Stimulated activated CD4-positive, alpha-beta T cell treated with anti-CD3 and anti-CD28 coated beads, Interleukin-2, amount 100 ng/mL, for 4 hours (primary cell): ENCODE results near the gene HACD4.
"Not testable (repeated sequence)": the region's sequence is repeated elsewhere in the genome, so short reads cannot be mapped to it uniquely, and the experiment has no call there.

Experiments used
- DNase-seq: peaks from one replicate; pipeline ENCODE4 v3.0.0-alpha.2; 2020; ENCODE audit warnings: low read depth

The HACD4 gene

GRCh38 chr9:21015995-21016394, 15.4 kb downstream of the HACD4 start:
- DNase-seq, result no peak

- DNase-seq, result no peak
Observed at GRCh38 chr9:21015129-21015815, 16.2 kb downstream of the HACD4 start.

- no peak for DNase-seq
Observed at GRCh38 chr9:21002040-21002439, 29.4 kb downstream of the HACD4 start.

- no peak for DNase-seq
Observed at GRCh38 chr9:21001581-21001980, 29.9 kb downstream of the HACD4 start.

- DNase-seq, result no peak
Observed at GRCh38 chr9:20997503-20998076, 33.9 kb downstream of the HACD4 start.

GRCh38 chr9:20996809-20997208, 34.6 kb downstream of the HACD4 start:
- DNase-seq, result no peak

GRCh38 chr9:20995616-20996015, 35.8 kb downstream of the HACD4 start:
- DNase-seq, result no peak

- no peak for DNase-seq
Observed at GRCh38 chr9:20994486-20994885, 37.0 kb downstream of the HACD4 start.

- no peak for DNase-seq
Observed at GRCh38 chr9:20990867-20991266, 40.6 kb downstream of the HACD4 start.

- DNase-seq, result no peak
Observed at GRCh38 chr9:20989923-20990341, 41.5 kb downstream of the HACD4 start.

GRCh38 chr9:20988671-20989315, 42.6 kb downstream of the HACD4 start:
- no peak for DNase-seq

- DNase-seq, result no peak
Observed at GRCh38 chr9:20988061-20988460, 43.4 kb downstream of the HACD4 start.

- no peak for DNase-seq
Observed at GRCh38 chr9:20987521-20987920, 43.9 kb downstream of the HACD4 start.

GRCh38 chr9:20985851-20986600, 45.4 kb downstream of the HACD4 start:
- DNase-seq, result no peak

GRCh38 chr9:20984506-20984905, 46.9 kb downstream of the HACD4 start:
- DNase-seq, result no peak

- no peak for DNase-seq
Observed at GRCh38 chr9:20981486-20981885, 50.0 kb downstream of the HACD4 start.

GRCh38 chr9:20980832-20981455, 50.5 kb downstream of the HACD4 start:
- DNase-seq, result no peak

- no peak for DNase-seq
Observed at GRCh38 chr9:20978249-20978648, 53.2 kb downstream of the HACD4 start.

- not testable (repeated sequence) for DNase-seq
Observed at GRCh38 chr9:20974191-20974938, 57.1 kb downstream of the HACD4 start.

- DNase-seq, result not testable (repeated sequence)
Observed at GRCh38 chr9:20973246-20973947, 58.0 kb downstream of the HACD4 start.

GRCh38 chr9:20972684-20973083, 58.8 kb downstream of the HACD4 start:
- DNase-seq, result no peak
